Nucleus accumbens (tissue), 56 donors: ENCODE data around the gene OR4D1.

Source experiments
- DNase-seq, 56 donors: peaks; one replicate each; lab custom pipeline; 2025; lab: John Stamatoyannopoulos, UW

Gene OR4D1

DNA sequence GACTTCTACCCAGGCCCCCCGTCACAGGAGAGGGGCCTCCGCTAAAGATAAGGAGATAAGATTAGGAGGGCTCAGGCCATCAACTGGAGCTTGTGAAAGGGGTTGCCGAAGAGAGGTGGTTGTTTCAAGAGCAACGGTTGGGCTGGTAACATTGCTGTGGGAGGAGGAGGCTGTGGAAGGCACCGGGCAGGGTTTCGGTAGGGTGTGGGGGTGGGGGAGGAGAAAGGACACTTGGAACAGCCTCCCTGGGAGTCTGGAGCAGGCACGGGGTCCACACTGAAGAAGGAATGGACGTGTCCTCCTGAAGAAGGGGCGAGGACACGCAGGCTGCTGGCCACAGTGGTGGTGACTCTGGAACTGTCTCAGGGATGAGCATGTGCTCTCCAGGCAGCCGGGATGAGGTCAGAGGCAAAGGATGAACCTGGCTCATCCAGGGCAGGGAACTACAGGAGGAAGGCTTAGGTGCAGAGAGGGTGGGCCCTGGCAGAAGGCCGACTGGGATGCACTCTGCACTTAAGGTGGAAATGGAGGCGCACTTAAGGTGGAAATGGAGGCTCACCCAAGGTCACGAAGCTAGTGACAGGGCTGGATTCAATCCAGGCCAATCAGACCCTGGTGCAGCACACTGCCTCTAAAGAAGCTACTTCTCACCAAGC, 43.2 kb downstream of the OR4D1 start:
- no peak for DNase-seq

DNA sequence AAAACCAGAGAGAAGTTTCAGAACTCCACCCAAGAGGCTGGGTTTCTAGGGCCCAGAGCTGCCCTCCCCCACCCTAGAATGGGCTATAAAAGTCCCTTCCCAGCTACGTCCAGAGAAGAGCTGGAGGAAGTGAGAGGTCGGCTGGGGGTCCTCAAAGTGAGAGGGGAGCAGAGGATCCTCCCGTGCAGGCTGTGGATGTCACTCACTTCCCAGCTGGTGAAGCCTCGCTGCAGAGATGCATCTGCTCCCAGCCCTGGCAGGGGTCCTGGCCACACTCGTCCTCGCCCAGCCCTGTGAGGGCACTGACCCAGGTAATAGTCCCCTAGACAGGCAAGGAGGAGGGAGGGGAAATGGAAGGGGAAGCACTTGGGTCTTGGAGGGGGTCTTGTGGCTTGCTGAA, 44.4 kb downstream of the OR4D1 start, which contains the start of gene EPX:
EPX (plus strand) TSS at position 115 of the 400 bp plus-strand sequence; CDS start at position 236, 121 bp downstream.
- DNase-seq: no peak

- no peak for DNase-seq
Observed at GRCh38 chr17:58193641-58194255, 45.6 kb downstream of the OR4D1 start.

DNA sequence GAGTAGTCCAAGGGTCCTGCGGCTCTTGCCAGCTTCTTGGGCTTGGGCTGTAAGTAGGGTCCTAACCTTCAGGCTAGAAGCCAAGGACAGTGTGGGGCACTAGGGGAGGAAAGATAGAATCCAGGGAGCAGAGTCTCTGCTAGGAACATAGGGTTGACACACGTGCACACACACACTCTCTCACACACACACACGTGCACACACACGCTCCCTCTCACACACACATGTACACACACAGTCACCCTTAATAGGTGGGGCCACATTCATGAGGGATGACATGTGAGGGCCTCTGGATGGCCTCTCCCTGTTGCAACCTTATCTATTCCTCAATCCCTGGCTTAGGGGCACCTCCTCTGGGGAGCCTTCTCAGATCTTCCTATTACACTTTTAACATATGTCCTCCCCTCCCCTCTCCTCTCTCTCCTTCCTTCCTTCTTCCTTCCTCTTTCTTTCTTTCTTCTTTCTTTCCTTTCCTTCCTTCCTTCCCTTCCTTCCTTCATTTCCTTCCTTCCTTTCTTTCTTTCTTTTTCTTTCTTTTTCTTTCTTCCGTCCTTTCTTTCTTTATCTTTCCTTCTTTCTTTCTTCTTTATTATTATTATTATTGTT, 47.4 kb downstream of the OR4D1 start:
- DNase-seq: no peak

GRCh38 chr17:58196610-58197009, 48.4 kb downstream of the OR4D1 start:
- DNase-seq: no peak

DNA sequence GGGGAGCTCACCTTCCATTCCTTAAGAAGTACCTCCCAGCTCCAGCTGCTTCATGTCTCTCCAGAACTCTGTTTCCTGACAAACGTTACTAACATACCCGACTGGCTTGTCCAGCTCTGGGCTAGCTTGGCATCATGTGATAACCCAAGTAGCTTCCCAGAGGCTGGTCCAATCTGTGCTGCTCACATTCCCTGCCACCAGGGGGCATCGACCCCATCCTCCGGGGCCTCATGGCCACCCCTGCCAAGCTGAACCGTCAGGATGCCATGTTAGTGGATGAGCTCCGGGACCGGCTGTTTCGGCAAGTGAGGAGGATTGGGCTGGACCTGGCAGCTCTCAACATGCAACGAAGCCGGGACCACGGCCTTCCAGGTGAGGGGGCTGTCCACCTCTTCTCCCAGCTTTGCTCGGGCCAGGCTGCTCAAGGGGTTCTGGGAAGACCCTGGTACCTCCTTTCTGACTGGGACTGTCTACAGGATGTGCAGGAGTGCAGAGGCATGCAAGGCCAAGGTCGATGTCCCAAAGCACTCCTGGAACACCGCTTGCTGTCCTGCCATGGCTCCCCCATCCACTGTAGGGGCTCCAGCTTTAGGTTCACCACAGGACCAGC, 51.9 kb downstream of the OR4D1 start:
- DNase-seq: peak in 14 of 56 donors; percentile 1 to 32 (median 10)

- no peak for DNase-seq
Observed at GRCh38 chr17:58202859-58203258, 54.7 kb downstream of the OR4D1 start.

DNA sequence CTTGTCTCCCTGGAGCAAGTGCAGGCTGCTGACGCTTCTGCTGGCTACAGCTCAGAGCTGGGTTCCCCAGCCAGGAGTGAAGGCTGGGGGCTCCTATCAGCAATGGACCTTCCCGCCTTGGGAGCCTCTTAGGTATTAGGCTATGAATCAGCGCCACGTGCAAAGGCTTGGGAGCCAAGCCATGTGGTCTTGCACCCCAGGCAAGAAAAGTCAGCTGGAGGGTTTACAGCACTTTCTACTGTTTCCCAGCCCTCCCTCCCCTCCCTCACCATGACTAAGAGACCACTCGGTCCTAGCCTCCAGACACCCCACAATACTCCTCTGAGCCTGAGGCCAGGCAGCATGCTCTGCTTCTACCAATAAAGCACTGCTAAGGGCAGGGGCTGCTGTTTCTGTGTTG, 56.6 kb downstream of the OR4D1 start:
- DNase-seq: no peak

DNA sequence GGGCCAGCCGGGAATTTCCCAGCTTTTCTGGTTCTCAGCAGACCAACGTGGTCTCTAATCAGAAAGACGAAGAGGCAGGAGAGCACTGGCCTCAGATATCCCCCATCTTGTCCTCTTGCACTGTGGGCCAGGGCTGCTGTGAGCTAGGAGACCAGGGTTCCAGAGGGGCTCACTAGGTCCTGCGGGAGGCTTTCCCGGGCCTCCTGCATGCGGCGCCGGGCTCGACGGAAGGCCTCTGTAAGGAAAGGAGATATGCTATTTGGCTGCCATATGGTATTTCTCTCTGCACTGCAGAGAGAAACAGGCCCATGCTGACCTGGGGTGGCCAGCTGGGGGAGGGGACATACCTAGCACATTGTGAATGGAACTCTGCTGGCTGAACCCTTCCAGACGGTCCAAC, 57.8 kb downstream of the OR4D1 start:
- DNase-seq: no peak

GRCh38 chr17:58207451-58207850, 59.3 kb downstream of the OR4D1 start:
- DNase-seq: no peak

- no peak for DNase-seq
Observed at GRCh38 chr17:58208344-58208743, 60.2 kb downstream of the OR4D1 start.
